ENCODE measurements around the gene UGGT2.

UGGT2 gene

GRCh38 chr13:95924389-95924994 lies 128.7 kb downstream of the UGGT2 start:
- Histone ChIP-seq H3K36me3 (ENCODE audit: control insufficient read depth, low read length) (peaks cover 4% of the 10 kb centered on the region; the same call in 1 of the 2 replicates), H3K4me3 (ENCODE audit: low read length) (no peak overlapping the region), H3K79me2 (ENCODE audit: control insufficient read depth, low read length) (no peaks in the 10 kb centered on the region), H3K27me3 (ENCODE audit: control insufficient read depth, low read length) (no peaks in the 10 kb centered on the region), H3K4me1 (ENCODE audit: control insufficient read depth, low read length) (no peaks in the 10 kb centered on the region), H3F3A (ENCODE audit: control insufficient read depth, insufficient read depth) (no peaks in the 10 kb centered on the region), H3K9me3 (ENCODE audit: control insufficient read depth, insufficient read depth, low read length) (peaks cover 3% of the 10 kb centered on the region; the same call in 1 of the 2 replicates), H3K4me2 (ENCODE audit: low read length) (no peak overlapping the region), H3K27ac (ENCODE audit: low read depth, low read length) (no peak overlapping the region), H4K20me1 (ENCODE audit: control insufficient read depth, insufficient read depth, low read depth, low read length) (no peaks in the 10 kb centered on the region), H3K9me2 (replicated peaks; ENCODE audit: control insufficient read depth, low read length) (no peaks in the 10 kb centered on the region)
- TF ChIP-seq CTCF (IDR thresholded peaks at IDR 0.05; ENCODE audit: low read depth, low read length, poor library complexity, severe bottlenecking) = no peak
- TF ChIP-seq EZH2phosphoT487 (IDR thresholded peaks at IDR 0.05; ENCODE audit: borderline replicate concordance, low read length) = no peak

- Histone ChIP-seq H4K20me1 (ENCODE audit: control insufficient read depth, insufficient read depth, low read depth, low read length) (no peaks in the 10 kb centered on the region), H3K4me2 (ENCODE audit: low read length) (no peak overlapping the region), H3F3A (ENCODE audit: control insufficient read depth, insufficient read depth) (no peaks in the 10 kb centered on the region), H3K4me1 (ENCODE audit: control insufficient read depth, low read length) (no peaks in the 10 kb centered on the region), H3K27ac (ENCODE audit: low read depth, low read length) (no peak overlapping the region), H3K9me2 (replicated peaks; ENCODE audit: control insufficient read depth, low read length) (no peaks in the 10 kb centered on the region), H3K27me3 (ENCODE audit: control insufficient read depth, low read length) (no peaks in the 10 kb centered on the region), H3K9me3 (ENCODE audit: control insufficient read depth, insufficient read depth, low read length) (no peaks in the 10 kb centered on the region), H3K36me3 (ENCODE audit: control insufficient read depth, low read length) (peaks cover 4% of the 10 kb centered on the region; the same call in 1 of the 2 replicates), H3K4me3 (ENCODE audit: low read length) (no peak overlapping the region), H3K79me2 (ENCODE audit: control insufficient read depth, low read length) (no peaks in the 10 kb centered on the region)
- TF ChIP-seq CTCF (IDR thresholded peaks at IDR 0.05; ENCODE audit: low read depth, low read length, poor library complexity, severe bottlenecking) (no peak), EZH2phosphoT487 (IDR thresholded peaks at IDR 0.05; ENCODE audit: borderline replicate concordance, low read length) (no peak)
These were observed 131.7 kb downstream of the UGGT2 start for GRCh38 chr13:95921485-95921884.

GRCh38 chr13:95920485-95920884 lies 132.7 kb downstream of the UGGT2 start:
- TF ChIP-seq CTCF (IDR thresholded peaks at IDR 0.05; ENCODE audit: low read depth, low read length, poor library complexity, severe bottlenecking) = no peak
- TF ChIP-seq EZH2phosphoT487 (IDR thresholded peaks at IDR 0.05; ENCODE audit: borderline replicate concordance, low read length) = no peak
- no peak overlapping the region for H3K27ac ChIP-seq (ENCODE audit: low read depth, low read length)

More at GRCh38 chr13:95920485-95920884, 132.7 kb downstream of the UGGT2 start:
- H3K79me2 ChIP-seq (ENCODE audit: control insufficient read depth, low read length) = no peaks in the 10 kb centered on the region
- H3K36me3 ChIP-seq (ENCODE audit: control insufficient read depth, low read length) = peaks cover 4% of the 10 kb centered on the region; the same call in 1 of the 2 replicates
- no peaks in the 10 kb centered on the region for H3K9me2 ChIP-seq (replicated peaks; ENCODE audit: control insufficient read depth, low read length)
- H3K9me3 ChIP-seq (ENCODE audit: control insufficient read depth, insufficient read depth, low read length) = no peaks in the 10 kb centered on the region
- no peak overlapping the region for H3K4me3 ChIP-seq (ENCODE audit: low read length)
- no peaks in the 10 kb centered on the region for H3K4me1 ChIP-seq (ENCODE audit: control insufficient read depth, low read length)
- no peak overlapping the region for H3K4me2 ChIP-seq (ENCODE audit: low read length)
- H4K20me1 ChIP-seq (ENCODE audit: control insufficient read depth, insufficient read depth, low read depth, low read length) = no peaks in the 10 kb centered on the region
- no peaks in the 10 kb centered on the region for H3F3A ChIP-seq (ENCODE audit: control insufficient read depth, insufficient read depth)
- H3K27me3 ChIP-seq (ENCODE audit: control insufficient read depth, low read length) = no peaks in the 10 kb centered on the region

All from DOHH2 (cell line).